ENCODE data around the gene DLGAP5.
A peak's percentile ranks its signal among the peaks of the same experiment; 100 is the strongest.

Gene DLGAP5

DNA sequence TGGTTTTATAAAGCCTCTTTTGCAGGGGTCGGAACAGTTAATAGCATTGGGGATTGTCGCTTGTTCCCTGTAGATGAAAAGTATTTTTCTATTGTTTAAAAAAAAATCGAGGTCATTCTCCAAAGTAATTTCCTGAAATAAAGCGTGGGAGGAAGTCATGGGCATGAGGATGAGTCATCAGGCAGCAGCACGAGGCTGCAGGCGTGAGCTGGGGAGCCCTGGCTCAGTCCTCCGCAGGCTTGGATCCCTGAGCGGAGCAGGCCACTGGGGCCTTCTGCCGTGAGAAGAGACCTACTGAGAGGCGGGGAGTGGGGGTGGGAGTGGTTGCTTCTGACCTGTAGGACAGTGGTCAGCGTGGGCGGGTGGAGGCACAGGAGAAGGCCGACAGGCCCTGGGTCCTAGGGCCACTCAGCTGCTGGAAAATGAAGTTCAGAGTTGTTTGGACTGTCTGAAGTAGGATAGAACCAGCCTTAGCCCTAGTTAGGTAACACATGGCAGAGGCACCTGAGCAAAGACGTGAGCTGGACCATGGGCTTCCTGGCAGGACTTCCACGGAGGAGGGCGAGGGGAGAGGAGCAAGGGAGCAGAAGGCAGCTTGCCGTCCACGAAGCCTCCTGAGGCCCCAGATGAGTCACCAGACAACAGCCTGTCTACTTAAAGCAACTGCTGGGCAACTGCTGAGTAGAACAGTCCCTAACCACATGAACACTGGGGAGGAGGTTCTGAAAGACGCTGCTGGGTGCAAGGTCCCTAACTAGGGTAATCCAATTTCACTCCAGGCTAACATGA, 83.4 kb downstream of the DLGAP5 start:
- DNase-seq: peak; percentile 82

DNA sequence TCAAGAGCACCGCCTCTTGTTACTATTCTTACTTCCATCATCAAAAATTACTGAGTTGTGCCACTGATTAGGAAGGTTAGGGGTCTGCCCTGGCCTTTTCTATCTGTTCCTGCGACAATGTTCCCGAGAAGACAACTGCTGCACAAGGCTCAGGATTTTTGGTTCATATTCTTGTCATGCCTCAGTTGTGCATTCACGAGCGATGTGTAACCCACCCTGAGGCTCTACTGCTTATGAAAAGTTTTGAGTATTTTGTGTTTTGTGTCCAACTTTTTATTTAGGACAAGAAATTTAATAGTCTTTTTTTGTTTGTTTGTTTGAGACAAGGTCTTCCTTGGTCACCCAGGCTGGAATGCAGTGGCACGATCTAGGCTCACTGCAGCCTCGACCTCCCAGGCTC, 85.4 kb downstream of the DLGAP5 start:
- DNase-seq: no peak

DNA sequence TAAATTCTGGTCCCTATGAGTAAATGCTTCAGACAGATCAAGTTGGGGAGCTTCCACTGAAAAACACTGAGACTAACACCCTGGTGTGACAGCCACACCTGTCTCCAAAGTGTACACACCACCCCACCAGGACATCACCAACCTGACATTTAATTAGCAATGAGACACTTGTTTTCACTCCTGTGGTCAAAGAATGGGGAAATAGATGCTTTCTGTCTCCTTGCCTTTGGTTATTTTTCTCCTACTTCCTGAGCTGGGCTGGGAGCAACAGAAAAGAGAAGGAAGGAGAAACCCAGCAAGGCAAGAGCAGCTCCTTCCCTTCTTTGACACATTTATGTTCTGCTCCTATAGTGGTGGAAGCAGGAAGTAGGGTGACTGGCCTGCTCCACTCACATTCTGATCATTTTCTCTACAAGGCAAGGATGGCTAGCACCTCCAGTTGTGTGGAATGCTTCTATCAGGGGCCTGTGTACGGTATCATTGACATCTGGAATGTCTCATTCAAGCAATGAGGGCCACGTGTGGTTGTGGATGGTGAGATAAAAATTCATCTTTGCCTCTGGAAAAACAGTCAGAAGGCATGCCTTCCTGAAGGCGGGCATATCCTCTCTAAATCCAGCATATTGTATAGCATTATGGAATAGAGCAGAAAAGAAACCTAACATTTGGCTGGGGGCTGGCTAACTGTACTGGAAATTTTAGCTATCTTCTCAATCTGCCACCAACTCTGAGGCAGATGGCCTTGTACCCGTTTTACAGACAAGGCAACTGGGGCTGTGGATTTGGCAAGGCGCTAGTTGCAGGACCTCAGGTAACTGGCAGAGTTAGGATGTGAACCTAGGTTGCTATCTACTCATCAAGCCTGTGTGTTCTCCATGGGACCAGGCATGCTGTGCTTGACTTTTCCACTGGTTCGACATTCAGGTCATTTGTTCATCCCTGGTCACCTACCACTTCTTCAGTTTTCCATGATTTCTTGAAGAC, 87.1 kb downstream of the DLGAP5 start:
- no peak for DNase-seq

DNA sequence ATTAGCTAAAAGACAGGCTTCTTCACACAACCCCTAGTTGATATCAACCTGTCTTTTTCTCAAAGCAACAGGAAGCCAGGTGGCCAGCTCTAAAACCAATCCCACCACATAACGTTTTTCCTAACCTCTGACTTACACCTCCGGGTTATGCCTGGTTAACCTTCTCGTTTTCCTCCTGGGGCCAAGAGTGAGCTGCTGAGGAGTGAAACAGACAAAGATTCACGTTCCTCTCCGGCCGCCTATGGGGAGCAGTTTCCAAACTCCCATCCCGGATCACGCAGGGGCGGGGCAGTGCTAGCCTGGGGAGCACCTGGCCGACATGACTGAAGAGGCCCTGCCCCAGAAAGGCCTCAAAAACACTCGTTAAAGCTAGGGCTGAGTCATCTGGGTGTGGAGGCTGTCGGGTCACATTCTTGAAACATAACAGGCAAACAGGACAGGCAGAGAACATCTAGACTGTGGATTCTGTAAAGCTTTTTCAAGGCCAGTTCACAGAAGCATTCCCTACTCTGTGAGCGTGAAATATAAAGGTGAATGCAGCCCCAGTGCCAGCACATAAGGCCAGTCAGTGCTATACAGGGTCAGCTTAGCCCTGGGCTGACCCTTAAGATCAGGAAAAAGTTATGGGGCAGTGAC, 88.3 kb downstream of the DLGAP5 start:
- DNase-seq: peak; percentile 78

DNA sequence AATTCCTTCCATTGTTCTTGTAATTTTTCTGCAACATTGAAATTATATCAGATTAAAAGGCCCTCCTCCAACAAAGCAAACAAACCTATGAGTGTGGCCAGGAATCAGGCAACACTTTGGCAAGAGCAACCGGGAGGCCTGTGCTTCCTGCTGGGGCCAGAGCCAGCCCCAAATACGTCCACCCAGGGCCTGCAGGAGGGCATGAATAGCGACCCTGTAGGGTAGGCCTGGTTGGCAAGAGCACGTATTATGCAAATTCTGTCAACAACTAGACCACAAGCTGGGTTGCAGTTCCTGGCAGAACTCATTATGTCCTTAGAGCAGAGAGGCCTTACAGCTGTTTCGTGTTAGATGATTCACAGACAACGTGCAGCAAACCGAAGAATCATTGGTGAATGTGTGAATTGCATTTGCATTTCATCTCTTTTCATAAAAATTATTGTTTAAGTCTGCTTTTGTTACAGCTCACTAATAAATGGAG, 89.2 kb downstream of the DLGAP5 start:
- DNase-seq: peak; percentile 86

DNA sequence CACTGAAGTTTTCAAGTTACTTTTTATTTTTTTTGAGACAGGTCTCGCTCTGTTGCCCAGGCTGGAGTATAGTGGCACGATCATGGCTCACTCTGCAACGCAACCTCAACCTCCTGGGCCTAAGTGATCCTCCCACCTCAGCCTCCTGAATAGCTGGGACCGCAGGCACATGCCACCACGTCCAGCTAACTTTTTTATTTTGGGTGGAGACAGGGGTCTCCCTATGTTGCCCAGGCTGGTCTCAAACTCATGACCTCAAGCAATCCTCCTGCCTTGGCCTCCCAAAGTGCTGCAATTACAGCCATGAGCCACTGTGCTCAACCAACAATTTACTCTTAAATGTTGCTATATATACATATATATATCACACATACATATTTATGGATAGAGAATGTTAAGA, 89.7 kb downstream of the DLGAP5 start:
- no peak for DNase-seq

DNA sequence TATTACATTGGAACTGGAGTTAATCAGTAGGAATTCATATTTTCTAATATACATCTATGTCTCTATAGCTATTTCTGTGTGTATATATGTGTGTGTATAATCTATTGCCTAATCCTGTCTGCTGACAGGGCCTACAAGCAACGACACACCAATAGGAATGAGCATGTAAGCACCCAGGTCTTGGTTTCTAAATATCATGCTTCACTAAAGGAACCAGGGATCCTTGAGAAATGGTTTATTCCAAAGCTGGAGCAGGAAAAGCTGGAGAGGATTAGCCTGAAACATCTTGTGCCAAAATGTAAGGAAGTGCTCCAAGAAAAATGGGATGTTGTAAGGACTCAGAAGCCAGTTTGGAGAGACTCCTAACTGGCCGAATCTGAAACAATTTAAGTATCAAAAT, 91.6 kb downstream of the DLGAP5 start:
- peak; percentile 42 for DNase-seq

DNA sequence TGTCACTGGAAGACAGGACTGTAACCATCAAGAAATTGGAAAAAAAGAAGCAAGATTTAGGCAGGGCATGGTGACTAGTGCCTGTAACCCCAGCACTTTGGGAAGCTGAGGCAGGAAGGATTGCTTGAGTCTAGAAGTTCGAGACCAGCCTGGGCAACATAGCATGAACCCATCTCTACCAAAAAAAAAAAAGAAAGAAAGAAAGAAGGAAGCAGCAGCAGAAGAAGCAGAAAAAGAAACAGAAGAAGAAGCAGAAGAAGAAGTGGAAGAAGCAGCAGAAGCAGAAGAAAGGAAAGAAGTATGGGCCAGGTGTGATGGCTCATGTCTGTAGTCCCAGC, 92.9 kb downstream of the DLGAP5 start:
- DNase-seq: no peak
